ENCODE data around the gene PHACTR1.

Gene PHACTR1

DNA sequence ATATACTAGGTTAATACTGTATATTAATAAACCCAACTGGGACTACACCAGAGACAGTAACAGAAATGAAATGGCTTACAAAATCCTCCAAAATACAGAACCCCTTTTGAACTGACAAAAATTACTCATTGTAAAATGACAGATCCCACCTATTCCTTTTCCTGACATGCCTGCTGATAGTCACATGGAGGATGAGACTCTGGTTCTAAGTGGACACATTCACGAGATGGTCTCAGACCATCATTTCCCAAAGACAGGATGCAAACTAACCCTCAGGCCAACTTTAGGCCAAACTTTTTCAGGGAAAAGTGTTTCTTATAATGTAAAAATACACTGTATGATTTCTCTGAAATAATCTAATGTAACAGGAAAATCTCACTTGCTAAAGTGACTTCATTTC lies 589.2 kb downstream of the PHACTR1 start:
- Histone ChIP-seq H3K4me1 (ENCODE audit: insufficient read depth, low read length, severe bottlenecking) (peaks cover 23% of the 10 kb centered on the region), H3K36me3 (ENCODE audit: insufficient read depth, low read length) (peaks cover 34% of the 10 kb centered on the region), H3F3A (ENCODE audit: insufficient read depth, low read length) (no peaks in the 10 kb centered on the region)

DNA sequence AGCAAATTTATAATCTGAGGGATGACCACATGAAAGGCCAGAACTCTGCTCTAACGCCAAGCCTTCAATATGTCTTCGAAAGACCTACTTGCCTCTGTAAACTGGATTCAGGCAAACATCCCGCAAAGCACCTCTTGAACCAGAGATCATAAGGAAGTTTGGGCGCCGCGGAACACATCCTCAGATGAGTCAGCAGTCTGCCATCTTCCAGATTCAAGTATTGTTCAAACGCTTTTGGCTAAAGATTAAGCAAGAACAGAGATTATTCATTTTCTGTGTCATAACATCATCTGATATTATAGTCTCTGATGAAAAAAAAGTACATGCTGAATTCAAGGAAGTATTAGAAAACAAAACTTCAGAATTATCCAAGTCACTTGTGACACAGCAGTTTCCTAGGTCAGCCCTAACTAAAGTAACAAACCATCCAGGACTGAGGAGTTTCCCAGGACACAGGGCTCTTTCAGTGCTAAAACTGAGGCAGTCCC lies 591.0 kb downstream of the PHACTR1 start:
- H3K36me3 ChIP-seq (ENCODE audit: insufficient read depth, low read length), result peaks cover 41% of the 10 kb centered on the region
- H2AFZ ChIP-seq (ENCODE audit: low read length), result no peak overlapping the region
- TF ChIP-seq EZH2 (IDR thresholded peaks at IDR 0.05; ENCODE audit: borderline replicate concordance, low read length), result no peak
- no peak for TF ChIP-seq CTCF (IDR thresholded peaks at IDR 0.05; ENCODE audit: low read length)
- no peak overlapping the region for H3K4me2 ChIP-seq (ENCODE audit: low read length)
- H3K9ac ChIP-seq (ENCODE audit: low read length), result no peak overlapping the region
- H3F3A ChIP-seq (ENCODE audit: insufficient read depth, low read length), result no peaks in the 10 kb centered on the region
- H3K79me2 ChIP-seq (ENCODE audit: insufficient read depth, low read length), result no peaks in the 10 kb centered on the region
- no peaks in the 10 kb centered on the region for H3K27me3 ChIP-seq (ENCODE audit: insufficient read depth, low read length)
- H3K4me1 ChIP-seq (ENCODE audit: insufficient read depth, low read length, severe bottlenecking), result peaks cover 23% of the 10 kb centered on the region
- no peaks in the 10 kb centered on the region for H3K9me2 ChIP-seq (ENCODE audit: low read depth, low read length)
- no peak overlapping the region for H3K4me3 ChIP-seq (ENCODE audit: low read depth, low read length, poor library complexity, severe bottlenecking)
- H3K27ac ChIP-seq (ENCODE audit: low read depth, low read length, poor library complexity, severe bottlenecking), result no peak overlapping the region
- H3K9me3 ChIP-seq (ENCODE audit: low read length), result no peaks in the 10 kb centered on the region
- H4K20me1 ChIP-seq (ENCODE audit: insufficient read depth, low read length), result no peaks in the 10 kb centered on the region

More for the DNA sequence above, 589.2 kb downstream of the PHACTR1 start:
- TF ChIP-seq CTCF (IDR thresholded peaks at IDR 0.05; ENCODE audit: low read length) (no peak), EZH2 (IDR thresholded peaks at IDR 0.05; ENCODE audit: borderline replicate concordance, low read length) (no peak)
- Histone ChIP-seq H4K20me1 (ENCODE audit: insufficient read depth, low read length) (no peaks in the 10 kb centered on the region), H3K27me3 (ENCODE audit: insufficient read depth, low read length) (no peaks in the 10 kb centered on the region), H3K79me2 (ENCODE audit: insufficient read depth, low read length) (no peaks in the 10 kb centered on the region), H3K9me2 (ENCODE audit: low read depth, low read length) (no peaks in the 10 kb centered on the region), H3K9ac (ENCODE audit: low read length) (no peak overlapping the region), H3K4me3 (ENCODE audit: low read depth, low read length, poor library complexity, severe bottlenecking) (no peak overlapping the region), H2AFZ (ENCODE audit: low read length) (no peak overlapping the region), H3K4me2 (ENCODE audit: low read length) (no peak overlapping the region), H3K27ac (ENCODE audit: low read depth, low read length, poor library complexity, severe bottlenecking) (no peak overlapping the region), H3K9me3 (ENCODE audit: low read length) (no peaks in the 10 kb centered on the region)

GRCh38 chr6:13308332-13308731 lies 591.8 kb downstream of the PHACTR1 start:
- no peak overlapping the region for H3K27ac ChIP-seq (ENCODE audit: low read depth, low read length, poor library complexity, severe bottlenecking)
- peaks cover 39% of the 10 kb centered on the region for H3K36me3 ChIP-seq (ENCODE audit: insufficient read depth, low read length)

More at GRCh38 chr6:13308332-13308731, 591.8 kb downstream of the PHACTR1 start:
- H3K4me2 ChIP-seq (ENCODE audit: low read length), result no peak overlapping the region
- no peaks in the 10 kb centered on the region for H3F3A ChIP-seq (ENCODE audit: insufficient read depth, low read length)
- no peak overlapping the region for H2AFZ ChIP-seq (ENCODE audit: low read length)
- H3K79me2 ChIP-seq (ENCODE audit: insufficient read depth, low read length), result no peaks in the 10 kb centered on the region
- no peaks in the 10 kb centered on the region for H3K9me2 ChIP-seq (ENCODE audit: low read depth, low read length)
- no peaks in the 10 kb centered on the region for H3K9me3 ChIP-seq (ENCODE audit: low read length)
- H3K9ac ChIP-seq (ENCODE audit: low read length), result no peak overlapping the region
- peaks cover 19% of the 10 kb centered on the region for H3K4me1 ChIP-seq (ENCODE audit: insufficient read depth, low read length, severe bottlenecking)
- no peaks in the 10 kb centered on the region for H4K20me1 ChIP-seq (ENCODE audit: insufficient read depth, low read length)
- H3K4me3 ChIP-seq (ENCODE audit: low read depth, low read length, poor library complexity, severe bottlenecking), result no peak overlapping the region
- H3K27me3 ChIP-seq (ENCODE audit: insufficient read depth, low read length), result no peaks in the 10 kb centered on the region
- TF ChIP-seq EZH2 (IDR thresholded peaks at IDR 0.05; ENCODE audit: borderline replicate concordance, low read length), result no peak
- TF ChIP-seq CTCF (IDR thresholded peaks at IDR 0.05; ENCODE audit: low read length), result no peak

Measured in OCI-LY1 (cell line).